IMR-90 (cell line): ENCODE results near the gene MSMP.

ENCODE experiments used
- BHLHE40 ChIP-seq: fragments of 150-350 bp; IDR thresholded peaks from 2 replicates; pipeline ENCODE4 v1.6.1; 2016; ENCODE audit warnings: mild to moderate bottlenecking, low read depth, low read length
- CEBPB ChIP-seq: IDR thresholded peaks from 2 replicates; pipeline ENCODE4 v1.6.1; 2012; ENCODE audit warnings: low read depth, low read length, improper control_type of control experiment
- CHD1 ChIP-seq: IDR thresholded peaks from 2 replicates; pipeline ENCODE4 v1.6.1; 2012; ENCODE audit warnings: low read depth, low read length, improper control_type of control experiment
- MAFK ChIP-seq: IDR thresholded peaks from 2 replicates; pipeline ENCODE4 v1.6.1; 2012; ENCODE audit warnings: low read depth, low read length, improper control_type of control experiment
- MXI1 ChIP-seq: IDR thresholded peaks from 2 replicates; pipeline ENCODE4 v1.6.1; 2012; ENCODE audit warnings: low read depth, mild to moderate bottlenecking, low read length, moderate library complexity, borderline replicate concordance
- NFE2L2 ChIP-seq: fragments of 150-350 bp; IDR thresholded peaks from 2 replicates; pipeline ENCODE4 v1.6.1; 2016; ENCODE audit warnings: low read depth, mild to moderate bottlenecking, low read length
- POLR2A ChIP-seq: IDR thresholded peaks from 2 replicates; pipeline ENCODE4 v1.6.1; 2012; ENCODE audit warnings: mild to moderate bottlenecking, low read depth, low read length
- RAD21 ChIP-seq: IDR thresholded peaks from 2 replicates; pipeline ENCODE4 v1.6.1; 2012; ENCODE audit warnings: low read length, improper control_type of control experiment
- RCOR1 ChIP-seq: IDR thresholded peaks from 2 replicates; pipeline ENCODE4 v1.6.1; 2012; ENCODE audit warnings: mild to moderate bottlenecking, low read length, improper control_type of control experiment; ENCODE audit not compliant: insufficient replicate concordance
- RFX5 ChIP-seq: IDR thresholded peaks from 2 replicates; pipeline ENCODE4 v1.8.0; 2012; ENCODE audit warnings: low read depth, mild to moderate bottlenecking, low read length, moderate library complexity
- SMC3 ChIP-seq: fragments of 150-350 bp; IDR thresholded peaks from 2 replicates; pipeline ENCODE4 v1.6.1; 2016; ENCODE audit warnings: low read depth, mild to moderate bottlenecking, antibody characterized with exemption, low read length, moderate library complexity
- USF2 ChIP-seq: fragments of 150-350 bp; IDR thresholded peaks from 2 replicates; pipeline ENCODE4 v1.6.1; 2017; ENCODE audit warnings: mild to moderate bottlenecking, antibody characterized with exemption, low read length, low read depth
- TF ChIP-seq, protein P1 (sequence below): conservative IDR thresholded peaks from 2 replicates; pipeline ENCODE4 v1.5.1; 2012; ENCODE audit warnings: mild to moderate bottlenecking, low read depth, low read length, improper control_type of control experiment

DNA sequence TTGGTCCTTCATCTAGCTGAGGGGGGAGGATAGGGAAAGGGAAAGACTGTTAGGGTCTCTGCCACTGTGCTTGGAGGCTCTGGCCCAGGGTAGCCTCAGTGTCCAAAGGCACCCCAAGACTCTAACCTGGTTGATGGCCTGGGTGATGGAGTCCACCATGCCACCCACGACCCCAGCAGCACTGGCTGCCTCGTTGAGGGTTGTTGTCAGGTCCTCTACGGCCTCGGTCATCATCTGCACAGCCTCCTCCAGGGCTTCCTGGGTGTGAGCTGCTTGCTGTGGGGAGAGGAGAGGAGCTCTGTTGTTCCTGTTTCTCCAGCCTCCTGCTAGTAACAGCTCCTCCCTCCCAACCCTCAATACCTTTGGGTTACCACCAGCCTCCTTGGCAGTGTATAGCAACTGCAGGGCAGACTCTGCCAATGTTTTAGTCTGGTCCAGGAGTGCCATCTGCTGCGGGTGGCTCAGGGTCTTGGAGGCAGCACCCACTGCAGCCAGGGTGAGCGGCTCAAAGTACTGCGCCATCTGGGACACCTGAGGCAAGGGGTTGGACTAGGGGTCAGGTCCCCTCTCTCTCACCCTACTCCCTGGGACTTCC is 48.1 kb downstream of the MSMP start:
- no peak for TF ChIP-seq POLR2A
- TF ChIP-seq, protein P1, sequence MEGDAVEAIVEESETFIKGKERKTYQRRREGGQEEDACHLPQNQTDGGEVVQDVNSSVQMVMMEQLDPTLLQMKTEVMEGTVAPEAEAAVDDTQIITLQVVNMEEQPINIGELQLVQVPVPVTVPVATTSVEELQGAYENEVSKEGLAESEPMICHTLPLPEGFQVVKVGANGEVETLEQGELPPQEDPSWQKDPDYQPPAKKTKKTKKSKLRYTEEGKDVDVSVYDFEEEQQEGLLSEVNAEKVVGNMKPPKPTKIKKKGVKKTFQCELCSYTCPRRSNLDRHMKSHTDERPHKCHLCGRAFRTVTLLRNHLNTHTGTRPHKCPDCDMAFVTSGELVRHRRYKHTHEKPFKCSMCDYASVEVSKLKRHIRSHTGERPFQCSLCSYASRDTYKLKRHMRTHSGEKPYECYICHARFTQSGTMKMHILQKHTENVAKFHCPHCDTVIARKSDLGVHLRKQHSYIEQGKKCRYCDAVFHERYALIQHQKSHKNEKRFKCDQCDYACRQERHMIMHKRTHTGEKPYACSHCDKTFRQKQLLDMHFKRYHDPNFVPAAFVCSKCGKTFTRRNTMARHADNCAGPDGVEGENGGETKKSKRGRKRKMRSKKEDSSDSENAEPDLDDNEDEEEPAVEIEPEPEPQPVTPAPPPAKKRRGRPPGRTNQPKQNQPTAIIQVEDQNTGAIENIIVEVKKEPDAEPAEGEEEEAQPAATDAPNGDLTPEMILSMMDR = no peak
- no peak for TF ChIP-seq CEBPB
- TF ChIP-seq RAD21 = no peak
- TF ChIP-seq CHD1 = no peak
- TF ChIP-seq MAFK = no peak
- no peak for TF ChIP-seq SMC3
- no peak for TF ChIP-seq RFX5
- no peak for TF ChIP-seq RCOR1
- no peak for TF ChIP-seq MXI1
- no peak for TF ChIP-seq BHLHE40
- no peak for TF ChIP-seq USF2
- no peak for TF ChIP-seq NFE2L2
